ENCODE data around the gene DLX6.
"Not testable (repeated sequence)": the region's sequence is repeated elsewhere in the genome, so short reads cannot be mapped to it uniquely, and the experiment has no call there.

Gene DLX6

GRCh38 chr7:97024209-97025129, 19.1 kb downstream of the DLX6 start, which contains the start of gene DLX5:
Gene DLX5 (minus strand): TSS chr7:97024831. CDS start chr7:97024623, 208 bp downstream.
- no peak for DNase-seq

GRCh38 chr7:97025130-97025499, 19.8 kb downstream of the DLX6 start:
- no peak for DNase-seq

GRCh38 chr7:97025983-97026714, 20.8 kb downstream of the DLX6 start:
- DNase-seq = peak; percentile 10

GRCh38 chr7:97026715-97027426, 21.5 kb downstream of the DLX6 start:
- DNase-seq = no peak

GRCh38 chr7:97027427-97028234, 22.3 kb downstream of the DLX6 start:
- DNase-seq = peak; percentile 73

GRCh38 chr7:97034213-97034852, 29.0 kb downstream of the DLX6 start:
- DNase-seq = not testable (repeated sequence)

GRCh38 chr7:97039374-97040065, 34.2 kb downstream of the DLX6 start:
- DNase-seq = no peak

- DNase-seq = no peak
These were observed 37.9 kb downstream of the DLX6 start for GRCh38 chr7:97043281-97043680.

Data from stimulated activated CD4-positive, alpha-beta T cell treated with anti-CD3 and anti-CD28 coated beads, Interleukin-4, amount 100 ng/mL, for 24 hours (primary cell).